Measurements from ENCODE around the gene ARPIN. TPM values are rescaled to one million over a fixed set of nuclear protein-coding genes. Genes with fewer than 3 reads are reported as not detected.

The ARPIN gene
- total and polyA plus RNA-seq, 2 experiments from 2014 or later = 5.4 to 9.0 TPM

GRCh38 chr15:89907289-89907688 is 5.5 kb downstream of the ARPIN start:
- 92 to 93% methylated on average over 7 of the region's 7 CpGs for WGBS, 2 experiments (ENCODE audit: low coverage in 1 of 2, low lambda C conversion rate in 2 of 2, missing lambda C conversion rate in 2 of 2)
- Histone ChIP-seq H3K9ac (no peak overlapping the region), H3K27me3 (replicated peaks; ENCODE audit: insufficient read depth) (no peaks in the 10 kb centered on the region), H3K4me3 (no peak overlapping the region), H3K36me3 (ENCODE audit: low read depth) (no peaks in the 10 kb centered on the region), H3K9me3 (ENCODE audit: low read depth) (no peaks in the 10 kb centered on the region), H3K4me2 (ENCODE audit: unreplicated experiment) (no peak overlapping the region), H3K4me1 (ENCODE audit: insufficient read depth) (peaks cover 4% of the 10 kb centered on the region; the same call in 1 of the 2 replicates), H2AFZ (no peak overlapping the region), H3K79me2 (ENCODE audit: insufficient read depth) (no peaks in the 10 kb centered on the region), H3K27ac (no peak overlapping the region), H4K20me1 (ENCODE audit: insufficient read depth) (no peaks in the 10 kb centered on the region), H3F3A (ENCODE audit: insufficient read depth) (no peaks in the 10 kb centered on the region), H3K9me2 (ENCODE audit: insufficient read depth) (no peaks in the 10 kb centered on the region)
- TF ChIP-seq EZH2 (IDR thresholded peaks at IDR 0.05; ENCODE audit: insufficient read depth, poor library complexity, severe bottlenecking) (no peak), EZH2phosphoT487 (IDR thresholded peaks at IDR 0.05; ENCODE audit: insufficient read depth, low read depth) (no peak)
- in situ Hi-C loops (cut with MboI) = no loop called here
- peak; percentile 22 for DNase-seq

DNA sequence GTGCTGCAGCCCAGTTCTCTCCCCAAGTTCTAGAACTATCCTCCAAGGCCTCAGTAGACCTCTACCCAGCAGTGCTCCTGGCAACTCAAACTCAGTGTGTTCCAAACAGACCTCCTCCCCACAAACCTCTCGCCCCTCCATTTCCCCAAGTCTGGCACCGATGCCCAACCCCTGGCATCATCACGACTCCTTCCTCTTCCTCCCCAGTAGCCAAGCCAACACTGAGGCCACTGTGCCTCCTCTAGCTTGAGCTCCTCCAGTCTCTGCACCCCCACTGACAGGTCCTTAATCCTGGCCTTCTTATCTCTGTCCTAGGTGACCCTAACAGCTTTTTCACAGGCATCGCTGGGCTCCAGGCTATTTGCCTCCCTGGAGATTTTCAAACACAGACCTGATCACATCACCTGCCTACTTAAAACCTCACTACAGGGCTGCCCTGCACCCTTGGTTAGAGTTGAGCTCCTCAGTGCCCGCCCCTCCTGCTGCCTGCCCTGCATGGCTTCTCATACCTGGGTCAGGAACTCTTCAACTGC is 6.8 kb downstream of the ARPIN start:
- Histone ChIP-seq H3F3A (ENCODE audit: insufficient read depth) (no peaks in the 10 kb centered on the region), H3K27me3 (replicated peaks; ENCODE audit: insufficient read depth) (no peaks in the 10 kb centered on the region), H3K79me2 (ENCODE audit: insufficient read depth) (no peaks in the 10 kb centered on the region), H3K4me3 (no peak overlapping the region), H2AFZ (no peak overlapping the region), H3K36me3 (ENCODE audit: low read depth) (no peaks in the 10 kb centered on the region), H4K20me1 (ENCODE audit: insufficient read depth) (no peaks in the 10 kb centered on the region), H3K4me2 (ENCODE audit: unreplicated experiment) (no peak overlapping the region), H3K27ac (no peak overlapping the region), H3K9ac (no peak overlapping the region), H3K9me2 (ENCODE audit: insufficient read depth) (no peaks in the 10 kb centered on the region), H3K4me1 (ENCODE audit: insufficient read depth) (no peaks in the 10 kb centered on the region), H3K9me3 (ENCODE audit: low read depth) (no peaks in the 10 kb centered on the region)
- no peak for DNase-seq
- TF ChIP-seq EZH2phosphoT487 (IDR thresholded peaks at IDR 0.05; ENCODE audit: insufficient read depth, low read depth) = no peak
- TF ChIP-seq EZH2 (IDR thresholded peaks at IDR 0.05; ENCODE audit: insufficient read depth, poor library complexity, severe bottlenecking) = no peak
- WGBS, 2 experiments (ENCODE audit: low coverage in 1 of 2, low lambda C conversion rate in 2 of 2, missing lambda C conversion rate in 2 of 2) = 99 to 100% methylated on average over 5 of the region's 5 CpGs
- in situ Hi-C loops (cut with MboI) = no loop called here

DNA sequence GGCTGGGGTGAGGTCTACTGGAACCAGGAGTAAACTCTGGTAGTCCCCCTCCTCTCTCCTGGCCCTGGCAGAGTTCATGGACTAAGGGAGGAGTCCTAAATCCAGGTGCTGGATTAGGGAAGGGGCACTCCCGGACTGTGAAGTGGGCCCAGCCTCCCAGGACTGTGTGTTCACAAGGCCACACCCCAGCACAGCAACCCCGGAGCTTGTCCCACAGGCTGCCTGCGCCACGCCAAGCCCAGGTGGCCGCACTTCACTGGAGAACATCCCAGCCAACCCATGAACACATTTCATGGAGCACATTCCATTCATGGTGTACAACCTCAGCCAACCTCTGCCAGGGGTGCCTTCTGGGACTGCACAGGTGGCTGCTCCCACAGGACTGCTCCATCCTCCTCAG is 8.2 kb downstream of the ARPIN start:
- Histone ChIP-seq H3K9me2 (ENCODE audit: insufficient read depth) (no peaks in the 10 kb centered on the region), H4K20me1 (ENCODE audit: insufficient read depth) (no peaks in the 10 kb centered on the region), H3K4me2 (ENCODE audit: unreplicated experiment) (no peak overlapping the region), H3K4me1 (ENCODE audit: insufficient read depth) (no peaks in the 10 kb centered on the region), H3K27ac (no peak overlapping the region), H3K27me3 (replicated peaks; ENCODE audit: insufficient read depth) (no peaks in the 10 kb centered on the region), H3K79me2 (ENCODE audit: insufficient read depth) (no peaks in the 10 kb centered on the region), H3K36me3 (ENCODE audit: low read depth) (no peaks in the 10 kb centered on the region), H3F3A (ENCODE audit: insufficient read depth) (no peaks in the 10 kb centered on the region), H3K9ac (no peak overlapping the region), H3K9me3 (ENCODE audit: low read depth) (no peaks in the 10 kb centered on the region), H2AFZ (no peak overlapping the region), H3K4me3 (no peak overlapping the region)
- in situ Hi-C loops (cut with MboI) = no loop called here
- DNase-seq = no peak
- TF ChIP-seq EZH2 (IDR thresholded peaks at IDR 0.05; ENCODE audit: insufficient read depth, poor library complexity, severe bottlenecking) = no peak
- no peak for TF ChIP-seq EZH2phosphoT487 (IDR thresholded peaks at IDR 0.05; ENCODE audit: insufficient read depth, low read depth)
- 84 to 88% methylated on average over 5 of the region's 5 CpGs for WGBS, 2 experiments (ENCODE audit: low coverage in 1 of 2, low lambda C conversion rate in 2 of 2, missing lambda C conversion rate in 2 of 2)

DNA sequence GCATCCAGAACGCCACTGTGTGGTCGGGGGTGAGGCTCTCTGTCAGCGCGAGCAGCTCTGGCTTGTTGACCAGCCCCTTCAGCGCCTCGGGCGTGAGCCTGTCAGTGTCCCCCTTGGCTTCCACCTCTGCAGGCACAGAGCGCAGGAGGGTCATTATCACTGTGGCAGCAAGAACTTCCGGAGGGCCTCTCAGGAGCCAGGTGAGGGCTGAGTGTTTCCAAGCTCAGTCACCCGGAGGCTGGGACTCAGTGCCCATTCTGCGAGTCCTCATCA is 9.0 kb downstream of the ARPIN start:
- H3K4me2 ChIP-seq (ENCODE audit: unreplicated experiment) = no peak overlapping the region
- H2AFZ ChIP-seq = no peak overlapping the region
- no peak overlapping the region for H3K9ac ChIP-seq
- H3K27me3 ChIP-seq (replicated peaks; ENCODE audit: insufficient read depth) = no peaks in the 10 kb centered on the region
- H4K20me1 ChIP-seq (ENCODE audit: insufficient read depth) = no peaks in the 10 kb centered on the region
- no peaks in the 10 kb centered on the region for H3K36me3 ChIP-seq (ENCODE audit: low read depth)
- no peak overlapping the region for H3K27ac ChIP-seq
- no peaks in the 10 kb centered on the region for H3K9me2 ChIP-seq (ENCODE audit: insufficient read depth)
- no peak overlapping the region for H3K4me3 ChIP-seq
- H3F3A ChIP-seq (ENCODE audit: insufficient read depth) = no peaks in the 10 kb centered on the region
- no peak for DNase-seq
- in situ Hi-C loops (cut with MboI) = no loop called here
- no peaks in the 10 kb centered on the region for H3K79me2 ChIP-seq (ENCODE audit: insufficient read depth)
- WGBS, 2 experiments (ENCODE audit: low coverage in 1 of 2, low lambda C conversion rate in 2 of 2, missing lambda C conversion rate in 2 of 2) = 96 to 98% methylated on average over 8 to 11 of the region's 11 CpGs
- TF ChIP-seq EZH2 (IDR thresholded peaks at IDR 0.05; ENCODE audit: insufficient read depth, poor library complexity, severe bottlenecking) (no peak), EZH2phosphoT487 (IDR thresholded peaks at IDR 0.05; ENCODE audit: insufficient read depth, low read depth) (no peak)
- no peaks in the 10 kb centered on the region for H3K9me3 ChIP-seq (ENCODE audit: low read depth)
- no peaks in the 10 kb centered on the region for H3K4me1 ChIP-seq (ENCODE audit: insufficient read depth)

All from GM23248 (cell line).